Stimulated activated naive CD4-positive, alpha-beta T cell (primary cell): ENCODE results near the gene EFHC2.
"Not testable (repeated sequence)": the region's sequence is repeated elsewhere in the genome, so short reads cannot be mapped to it uniquely, and the experiment has no call there.

Experiments used
- DNase-seq, 6 experiments: peaks; one replicate each; lab custom pipeline; 2025; lab: John Stamatoyannopoulos, UW

EFHC2 gene

DNA sequence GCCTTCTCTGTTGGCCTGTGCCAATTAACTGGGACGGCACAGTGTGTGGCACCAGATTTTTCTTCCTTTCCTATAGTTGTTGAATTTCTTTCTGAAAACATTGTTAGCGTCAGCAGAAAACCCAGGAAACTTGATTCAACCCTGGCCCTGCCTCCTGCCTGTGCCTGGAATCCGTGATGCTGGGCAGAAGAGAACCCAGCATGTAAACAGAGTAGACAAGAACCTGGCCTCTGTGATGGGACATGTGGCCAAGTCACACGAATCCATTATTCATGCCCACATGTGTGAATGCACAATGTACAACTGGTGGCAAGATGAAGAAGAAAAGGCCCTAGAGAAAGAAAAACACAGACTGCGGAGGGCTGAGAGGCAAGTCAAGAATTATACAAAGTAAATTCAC is 111.4 kb downstream of the EFHC2 start:
- DNase-seq, result no peak

DNA sequence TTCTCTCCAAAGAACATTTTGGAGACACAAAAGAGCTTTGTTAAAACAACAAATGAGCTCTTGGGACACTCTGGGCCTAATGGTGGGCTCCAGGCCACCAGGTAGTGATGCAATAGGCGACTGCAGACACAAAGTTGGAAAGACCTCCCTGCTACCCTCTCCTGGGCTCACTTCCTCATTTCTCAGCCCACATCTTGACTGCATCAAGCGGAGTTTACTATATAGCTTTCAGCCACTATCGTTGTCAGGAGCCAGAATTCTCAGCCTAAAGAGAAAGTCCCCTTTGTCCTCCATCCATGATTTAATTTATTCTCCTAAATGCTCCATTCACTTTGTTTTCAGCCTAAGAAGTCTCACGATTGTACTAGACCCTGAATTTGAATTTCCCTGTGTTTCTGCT is 114.9 kb downstream of the EFHC2 start:
- DNase-seq, result no peak

DNA sequence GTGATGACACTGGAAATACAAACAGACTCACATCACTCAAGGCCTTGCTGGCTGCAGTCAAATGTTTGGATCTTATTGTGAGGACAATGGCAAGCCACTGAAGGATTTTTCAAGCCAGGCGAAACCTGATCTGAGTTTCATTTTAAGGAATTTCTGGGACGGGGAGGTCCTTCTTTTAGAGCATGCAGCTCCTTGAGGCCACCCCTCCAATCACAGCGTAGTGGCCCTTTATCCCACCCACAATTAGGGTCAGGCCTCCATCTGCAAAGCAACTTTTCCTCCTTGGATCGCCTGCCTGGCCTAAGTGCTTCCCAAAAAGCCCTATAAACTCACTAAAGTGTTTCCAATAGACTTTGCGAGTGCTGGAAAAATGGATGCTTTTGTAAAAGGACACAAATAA is 115.5 kb downstream of the EFHC2 start:
- no peak for DNase-seq

DNA sequence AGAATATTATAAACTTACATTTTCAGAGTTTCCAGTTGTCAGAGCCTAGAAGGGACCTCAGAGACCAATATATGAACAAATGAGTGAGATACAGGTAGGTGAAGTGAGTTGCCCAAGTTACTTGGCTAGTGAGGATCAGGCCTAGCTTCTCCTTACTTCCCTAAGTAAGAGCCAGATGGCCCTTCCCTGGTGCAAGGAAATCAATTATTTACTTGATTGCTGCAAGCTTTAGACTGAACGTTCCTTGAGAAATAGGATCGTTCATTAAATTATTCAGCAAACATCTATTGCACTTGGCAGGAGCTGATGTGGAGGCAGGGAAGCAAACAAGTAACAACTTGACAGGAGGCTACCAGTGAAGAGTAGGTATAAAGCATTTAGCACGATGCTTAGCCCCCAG is 117.8 kb downstream of the EFHC2 start:
- DNase-seq, result no peak

DNA sequence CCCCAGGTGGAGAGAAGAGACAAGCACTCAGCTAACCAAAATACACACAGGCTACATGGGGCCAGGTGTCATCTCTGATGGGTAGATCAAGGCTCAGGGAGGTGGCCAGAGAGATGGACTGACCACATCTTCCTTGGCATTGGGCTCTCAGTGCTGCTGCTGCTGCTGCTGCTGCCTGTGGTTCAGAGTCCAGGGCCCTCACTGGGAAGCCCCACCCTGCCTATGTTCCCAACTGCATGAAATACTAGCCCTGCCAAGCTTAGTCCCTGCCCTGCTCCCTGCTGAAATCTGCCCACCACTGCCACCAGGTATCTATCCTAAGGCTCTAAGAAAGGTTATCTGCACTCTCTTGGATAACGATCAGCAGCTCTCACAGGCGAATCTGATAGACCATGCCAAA is 118.7 kb downstream of the EFHC2 start:
- no peak for DNase-seq

GRCh38 chrX:44223150-44223549 is 120.3 kb downstream of the EFHC2 start:
- DNase-seq, result no peak

GRCh38 chrX:44218465-44218864 is 125.0 kb downstream of the EFHC2 start:
- DNase-seq, result no peak

- no peak for DNase-seq
Observed at GRCh38 chrX:44216171-44216570, 127.3 kb downstream of the EFHC2 start.

DNA sequence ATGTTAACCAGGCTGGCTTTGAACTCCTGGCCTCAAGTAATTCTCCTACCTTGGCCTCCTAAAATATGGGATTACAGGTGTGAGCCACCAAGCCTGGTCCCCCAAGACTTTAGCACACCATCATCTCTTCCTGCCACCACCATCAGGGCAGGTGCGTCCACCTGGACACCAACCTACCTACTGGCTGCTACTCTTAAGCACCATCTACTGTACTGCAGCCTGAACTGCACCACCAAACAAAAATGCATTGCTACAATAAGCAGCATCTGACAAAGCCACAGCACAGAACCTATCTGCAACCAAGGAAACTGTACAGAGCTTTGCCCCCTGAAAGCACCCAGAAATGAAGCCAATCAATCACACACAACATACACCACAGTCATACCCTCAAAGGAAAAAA is 139.7 kb downstream of the EFHC2 start:
- no peak for DNase-seq

GRCh38 chrX:44202596-44202995 is 140.9 kb downstream of the EFHC2 start:
- no peak for DNase-seq

- DNase-seq, result no peak
Observed at GRCh38 chrX:44189116-44189515, 154.4 kb downstream of the EFHC2 start.

DNA sequence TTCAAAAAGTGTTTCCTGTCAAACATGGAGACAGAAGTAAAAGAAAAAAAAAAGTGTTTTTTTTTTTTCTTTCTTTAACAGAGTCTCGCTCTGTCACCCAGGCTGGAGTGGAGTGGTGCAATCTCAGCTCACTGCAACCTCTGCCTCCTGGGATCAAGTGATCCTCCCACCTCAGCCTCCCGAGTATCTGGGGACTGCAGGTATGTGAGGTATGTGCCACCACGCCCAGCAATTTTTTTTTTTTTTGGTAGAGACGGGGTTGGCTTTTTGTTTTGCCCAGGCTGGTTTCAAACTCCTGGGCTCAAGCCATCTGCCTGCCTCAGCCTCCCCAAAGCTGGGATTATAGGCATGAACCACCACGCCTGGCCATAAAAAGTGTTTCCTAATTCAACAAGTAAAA is 155.6 kb downstream of the EFHC2 start:
- DNase-seq, result not testable (repeated sequence)

- no peak for DNase-seq
Observed at GRCh38 chrX:44183329-44183728, 160.1 kb downstream of the EFHC2 start.

- DNase-seq, result no peak
Observed at GRCh38 chrX:44178274-44179053, 165.0 kb downstream of the EFHC2 start.

DNA sequence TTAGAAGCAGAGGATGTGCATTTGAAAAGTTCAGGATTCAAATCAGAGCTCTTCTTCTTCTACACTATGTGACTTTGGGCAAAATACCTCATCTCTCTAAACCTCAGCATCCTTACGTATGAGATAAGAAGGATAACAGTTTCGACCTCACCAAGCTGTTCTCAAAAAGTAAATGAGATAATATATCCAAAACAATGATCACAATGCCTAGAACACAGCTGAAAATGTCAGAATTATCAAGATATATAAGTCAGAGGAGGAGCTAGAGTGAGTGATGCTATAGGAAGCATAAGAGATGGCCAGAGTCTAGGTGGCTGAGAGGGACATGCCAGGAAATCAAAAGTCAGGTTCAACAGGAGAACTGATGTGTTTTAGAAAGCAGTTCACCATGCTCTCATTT is 168.0 kb downstream of the EFHC2 start:
- DNase-seq, result no peak

DNA sequence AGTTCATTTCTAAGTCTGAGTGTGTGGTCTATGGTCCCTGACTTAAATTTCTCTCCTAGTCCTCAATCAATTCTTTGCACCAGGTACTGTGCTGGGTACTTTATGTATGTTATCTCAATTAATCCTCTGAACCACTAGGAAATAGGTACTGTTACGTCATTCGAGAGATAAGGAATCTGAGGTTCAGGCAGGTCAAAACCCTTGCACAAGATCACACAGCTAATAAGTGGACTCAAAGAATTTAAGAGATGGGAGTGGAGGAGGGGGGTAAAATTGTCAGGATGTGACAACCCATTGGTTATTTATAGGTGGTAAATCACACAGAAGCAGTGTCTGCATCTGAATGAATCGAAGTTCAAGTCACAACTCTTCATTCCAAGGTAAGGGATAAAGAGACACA is 169.4 kb downstream of the EFHC2 start:
- DNase-seq, result no peak

DNA sequence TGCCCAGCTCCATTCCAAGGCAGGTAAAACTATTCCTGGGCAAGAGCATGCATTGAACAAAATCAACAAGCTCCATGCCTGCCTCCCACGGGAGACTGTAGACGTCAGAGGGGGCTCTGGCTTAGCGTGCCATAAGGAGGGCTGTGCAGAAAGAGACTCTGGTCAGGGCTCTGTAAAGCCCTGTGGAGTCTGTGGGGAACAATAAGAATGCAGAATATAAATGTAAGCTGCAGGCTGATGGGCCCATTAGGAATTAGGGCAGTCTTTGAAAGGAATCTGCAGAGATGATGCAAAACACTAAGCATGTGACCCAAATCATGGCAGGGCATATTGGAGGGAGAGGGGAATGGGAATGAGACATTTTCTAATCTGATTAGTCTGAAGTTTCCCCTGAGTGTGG is 170.3 kb downstream of the EFHC2 start:
- DNase-seq, result no peak

- no peak for DNase-seq
Observed at GRCh38 chrX:44167116-44167515, 176.4 kb downstream of the EFHC2 start.

DNA sequence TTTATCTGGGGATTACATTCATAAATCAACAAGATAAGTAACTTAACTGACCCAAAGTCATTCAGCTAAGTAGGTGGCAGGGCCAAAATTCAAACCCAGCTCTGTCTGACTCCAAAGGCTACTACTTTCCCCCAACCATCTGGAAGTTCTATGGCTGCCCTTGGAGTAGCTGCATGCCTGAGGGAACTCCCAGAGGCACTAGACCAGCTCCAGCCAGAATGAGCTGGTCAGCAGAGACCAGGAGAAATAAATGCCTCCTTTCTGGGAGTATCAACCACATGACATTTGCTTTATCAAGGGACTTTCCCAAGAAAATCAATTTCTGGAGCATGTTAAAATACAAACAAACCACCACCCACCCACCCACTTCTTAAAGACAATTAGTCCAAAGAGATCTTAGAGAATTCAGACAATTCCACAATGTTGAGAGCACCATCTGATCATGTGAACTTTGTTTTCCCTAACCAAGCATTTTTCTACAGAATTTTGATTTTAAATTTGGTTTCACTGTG is 180.5 kb downstream of the EFHC2 start:
- DNase-seq, result no peak

DNA sequence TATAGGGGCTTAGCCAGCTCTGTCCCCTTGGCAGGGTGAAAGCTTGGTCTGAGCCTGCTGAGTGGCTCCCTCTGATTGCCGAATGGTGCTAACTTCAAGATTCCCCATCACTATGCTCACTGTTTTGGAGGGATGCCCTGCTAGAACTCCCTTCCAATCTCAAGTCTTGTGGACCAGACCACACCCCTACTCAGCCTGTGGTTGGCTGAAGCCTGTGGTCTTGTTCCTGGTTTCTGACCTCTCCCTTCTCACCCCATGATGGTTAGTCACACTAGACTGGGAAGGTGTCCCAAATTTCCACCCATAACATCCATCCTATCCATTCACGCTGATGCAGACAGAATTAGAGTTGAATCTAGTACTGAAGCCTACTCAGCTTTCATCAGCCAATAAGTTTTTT is 185.6 kb downstream of the EFHC2 start:
- DNase-seq, result no peak

- no peak for DNase-seq
Observed at GRCh38 chrX:44157283-44157682, 186.2 kb downstream of the EFHC2 start.

DNA sequence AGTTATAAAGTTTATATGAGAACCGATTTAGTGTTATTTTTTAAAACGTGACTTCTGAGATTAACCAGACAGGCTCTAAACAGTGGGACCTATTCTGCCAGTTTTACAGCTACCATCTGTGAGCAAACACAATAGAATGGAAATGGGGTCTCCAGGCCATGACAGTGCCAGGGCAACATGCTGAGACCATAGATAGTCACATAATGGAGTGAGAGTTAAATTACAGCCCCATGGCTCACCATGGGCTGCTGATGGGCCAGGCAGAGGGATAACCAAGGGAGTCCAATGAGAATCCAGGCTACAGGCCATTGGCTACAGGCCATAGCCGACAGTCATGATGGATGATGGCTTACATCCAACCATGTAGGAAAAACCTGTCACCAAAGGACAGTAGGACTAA is 186.7 kb downstream of the EFHC2 start:
- DNase-seq, result no peak

GRCh38 chrX:44155126-44155525 is 188.3 kb downstream of the EFHC2 start:
- no peak for DNase-seq

GRCh38 chrX:44152852-44153251 is 190.6 kb downstream of the EFHC2 start:
- no peak for DNase-seq
